HG03103 (cell line): ENCODE data around the gene MRPL39.

Experiments
- ATAC-seq: cut with Tn5 transposase; IDR thresholded peaks from one replicate; pipeline ENCODE4 v1.9.1; 2021; ENCODE audit warnings: low read depth; ENCODE audit not compliant: unreplicated experiment

The MRPL39 gene

DNA sequence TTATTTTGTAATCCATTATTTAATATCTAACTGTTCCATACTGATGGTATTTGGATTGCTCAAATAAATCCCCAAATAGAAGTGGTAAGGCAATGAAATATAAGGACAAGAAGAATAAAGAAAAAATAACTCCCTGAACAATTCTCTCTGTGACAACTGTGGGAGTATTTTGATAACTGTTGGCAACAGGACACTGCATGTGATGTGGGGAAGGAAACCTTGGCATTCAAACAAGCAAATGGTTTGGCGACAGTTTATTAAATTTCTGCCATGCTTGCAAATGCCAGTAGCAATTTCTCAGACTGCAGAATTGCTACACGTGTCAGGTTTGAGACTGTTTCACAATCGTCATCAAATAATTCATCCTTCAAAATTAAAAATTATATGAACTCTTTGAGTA, 8.6 kb upstream of the MRPL39 start:
- ATAC-seq = no peak

DNA sequence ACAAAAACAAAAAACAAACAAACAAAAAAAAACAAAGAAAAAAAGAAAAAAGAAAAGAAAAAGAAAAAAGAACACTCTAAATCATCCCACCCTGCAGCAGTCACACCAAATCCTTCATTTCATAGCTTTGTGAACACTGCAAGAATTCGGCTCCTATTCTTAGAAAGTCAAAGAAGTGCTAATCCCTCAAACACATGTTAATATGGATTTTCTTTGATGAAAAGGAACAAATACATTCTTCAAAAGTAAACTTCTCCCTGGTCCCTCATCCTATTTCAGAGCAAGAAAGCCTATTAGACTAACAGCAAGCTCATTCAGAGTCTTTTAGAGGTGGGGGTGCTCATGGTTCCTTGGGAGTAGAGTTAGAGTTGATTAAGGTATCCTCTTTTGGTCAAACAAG, 7.2 kb upstream of the MRPL39 start:
- ATAC-seq = no peak

DNA sequence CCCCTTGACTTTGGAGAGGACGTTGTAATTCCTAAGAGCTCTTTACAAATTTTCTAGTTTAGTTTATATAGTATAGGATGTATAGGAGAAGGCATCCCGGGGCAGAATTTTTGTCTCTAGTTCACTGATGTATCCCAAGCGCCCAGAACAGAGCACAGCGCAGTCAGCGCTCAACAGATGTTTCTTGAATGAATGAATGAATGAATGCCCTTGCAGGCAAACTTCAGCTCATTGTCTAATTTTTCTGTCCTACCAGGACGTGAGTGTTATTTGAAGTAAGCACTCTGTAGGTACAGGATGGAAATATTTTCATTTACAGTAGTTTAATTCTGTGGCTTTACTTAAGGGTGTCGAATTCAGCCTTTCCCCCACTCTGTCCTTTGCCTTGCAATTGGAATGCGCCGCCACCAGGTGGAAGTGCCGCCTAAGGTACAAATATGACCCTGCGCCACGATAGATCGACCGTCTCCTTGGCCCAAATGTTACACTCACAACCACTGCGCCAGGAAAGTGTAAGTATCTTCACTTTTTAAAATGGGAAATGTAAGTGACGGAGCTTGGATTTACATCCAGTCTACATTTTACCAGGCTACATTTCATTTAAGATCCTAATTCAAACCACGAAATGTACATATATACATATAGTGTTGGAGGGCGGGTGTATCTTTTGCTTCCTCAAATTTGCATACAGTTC, 910 bp upstream of the MRPL39 start:
- ATAC-seq = peak; percentile 69

DNA sequence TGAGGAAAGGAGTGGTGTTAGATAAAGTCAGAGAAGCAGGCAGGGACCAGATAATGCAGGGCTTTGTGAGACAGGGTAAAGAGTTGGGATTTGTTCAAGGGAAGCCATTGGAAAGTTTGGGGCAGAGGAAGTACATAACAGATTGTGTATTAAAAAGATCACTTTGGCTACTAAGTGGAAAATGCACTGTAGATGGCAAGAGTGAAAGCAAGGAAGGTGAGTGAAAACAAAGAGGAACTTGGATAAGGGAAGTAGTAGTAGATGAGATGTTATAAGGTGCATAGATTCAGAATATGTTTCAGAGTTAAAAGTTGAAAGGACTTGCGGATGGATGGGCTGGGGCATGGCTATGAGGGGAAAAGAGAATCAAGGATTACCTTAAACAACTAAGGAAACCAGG, 17.4 kb downstream of the MRPL39 start:
- no peak for ATAC-seq

DNA sequence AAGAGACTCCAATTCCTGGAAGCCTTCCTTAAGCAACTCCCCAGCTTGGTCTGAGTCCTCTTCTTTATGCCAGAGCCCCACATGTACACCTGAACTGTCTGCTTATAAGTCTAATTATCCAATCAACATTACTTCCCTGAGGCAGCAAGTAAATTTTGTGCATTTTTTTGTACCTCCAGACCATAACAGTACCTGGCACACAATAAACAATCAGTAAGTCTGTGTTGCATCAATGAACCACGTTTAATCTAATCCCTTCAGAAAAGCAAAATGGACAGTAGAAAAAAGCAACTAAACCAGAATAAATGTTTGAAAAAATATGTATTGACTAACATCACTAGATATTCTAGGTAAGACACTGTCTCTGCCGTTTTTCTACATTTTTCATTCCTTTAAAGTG, 20.5 kb downstream of the MRPL39 start:
- ATAC-seq = no peak

DNA sequence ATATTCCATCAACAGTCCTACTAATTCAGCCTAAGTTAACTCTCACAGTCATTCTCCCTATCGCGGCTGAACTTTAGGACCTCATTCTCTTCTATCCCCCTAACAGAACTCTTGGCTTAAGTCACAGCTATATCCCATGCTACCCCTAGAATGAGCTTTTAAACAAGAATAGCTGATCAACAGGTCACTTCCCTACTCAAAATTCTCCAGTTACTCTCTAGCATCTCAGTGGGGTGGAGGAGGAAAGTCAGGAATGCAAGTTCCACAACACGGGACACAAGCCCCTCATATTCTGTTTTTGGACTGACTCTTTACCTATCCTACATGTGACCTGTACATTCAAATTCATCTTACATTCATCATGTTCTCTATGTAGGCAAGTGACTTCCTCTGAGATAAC, 21.0 kb downstream of the MRPL39 start:
- no peak for ATAC-seq

DNA sequence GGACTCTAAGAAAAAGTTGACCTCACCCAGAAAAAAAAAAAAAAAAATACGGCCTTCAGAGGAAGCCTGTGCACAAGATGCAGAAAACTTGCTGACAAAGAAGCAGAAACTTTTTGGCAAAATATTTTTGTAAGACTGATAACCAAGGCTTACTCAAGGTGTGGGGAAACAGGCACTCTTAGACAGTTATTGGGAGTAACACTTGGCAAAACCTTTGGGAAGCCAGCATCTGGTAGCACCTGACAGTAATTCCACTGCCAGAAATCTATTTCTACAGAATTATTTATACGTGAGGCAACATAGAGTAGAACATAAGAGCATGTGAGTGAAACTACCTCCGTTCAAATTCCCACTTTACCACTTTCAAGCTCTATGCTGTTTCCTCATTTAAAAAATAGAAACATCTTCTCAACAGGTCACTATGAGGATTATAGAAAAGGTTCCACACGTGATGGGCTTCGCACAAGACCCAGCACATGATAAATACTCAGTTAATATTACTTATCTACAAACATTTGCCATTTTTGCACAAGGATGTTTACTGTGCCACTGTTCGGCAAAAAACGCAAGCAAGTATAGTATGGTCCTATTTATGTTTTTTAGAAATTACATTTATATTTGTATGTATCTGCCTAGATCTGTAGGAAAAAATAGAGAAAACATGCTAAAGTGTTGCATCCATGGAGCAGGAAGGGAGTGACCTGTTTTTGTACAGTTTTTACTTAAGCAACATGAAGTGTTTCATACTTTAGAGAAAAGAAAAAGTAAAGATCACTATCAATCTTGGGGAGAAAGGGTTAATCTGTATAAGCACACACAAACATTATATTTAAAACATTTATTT, 22.2 kb downstream of the MRPL39 start:
- ATAC-seq = no peak

DNA sequence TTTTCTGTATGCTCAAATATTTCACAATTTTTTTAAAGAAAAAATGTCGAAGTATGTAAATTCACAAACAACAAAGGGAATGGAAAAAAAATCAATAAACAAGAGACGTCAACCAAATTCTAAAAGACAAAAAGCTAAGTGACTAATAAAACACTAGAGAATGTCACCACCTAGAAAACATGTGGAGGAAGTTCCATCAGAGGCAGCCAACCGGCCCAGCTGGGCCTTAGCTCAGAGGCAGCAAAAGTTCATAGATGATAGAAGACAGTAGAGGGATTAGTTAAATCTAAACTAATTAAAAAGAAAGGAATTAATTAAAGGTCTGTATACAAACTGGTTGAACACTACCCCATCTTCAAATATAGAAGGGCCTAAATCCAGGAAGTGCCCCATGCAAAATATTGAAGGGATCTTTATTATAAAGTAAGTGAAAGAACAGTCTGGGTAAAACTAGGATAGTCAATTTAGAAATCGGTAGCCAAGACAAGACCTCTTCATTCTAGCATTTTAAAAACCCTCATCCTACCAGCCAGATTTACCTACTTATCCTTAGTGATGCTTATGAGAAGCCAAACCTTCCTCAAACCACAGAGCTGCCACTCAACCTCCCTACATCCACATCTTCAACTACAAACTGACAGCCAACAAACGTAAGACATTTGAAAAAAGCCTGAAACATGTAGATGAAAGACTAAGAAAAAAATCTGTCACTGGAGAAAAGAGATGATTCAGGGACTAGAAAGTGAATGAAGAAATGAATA, 23.7 kb downstream of the MRPL39 start:
- ATAC-seq = no peak

DNA sequence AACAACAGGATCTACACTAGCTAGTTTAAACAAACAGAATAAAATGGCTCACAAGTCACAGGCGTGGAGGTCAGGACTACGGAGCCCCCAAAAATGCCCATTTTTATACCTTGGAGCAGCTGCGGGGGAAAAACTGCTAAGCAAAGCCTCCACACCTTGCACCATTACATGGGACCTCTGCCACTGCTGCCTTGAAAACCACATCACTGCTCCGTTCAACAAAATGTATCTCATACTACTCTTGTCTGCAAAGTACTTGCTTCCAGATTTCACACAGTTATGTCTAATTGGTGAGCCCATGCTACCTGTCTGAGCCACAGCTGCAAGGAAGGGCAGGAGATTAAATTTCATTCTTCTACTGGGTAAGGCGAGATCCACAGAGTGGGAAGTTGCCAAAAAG, 24.4 kb downstream of the MRPL39 start:
- ATAC-seq = no peak

DNA sequence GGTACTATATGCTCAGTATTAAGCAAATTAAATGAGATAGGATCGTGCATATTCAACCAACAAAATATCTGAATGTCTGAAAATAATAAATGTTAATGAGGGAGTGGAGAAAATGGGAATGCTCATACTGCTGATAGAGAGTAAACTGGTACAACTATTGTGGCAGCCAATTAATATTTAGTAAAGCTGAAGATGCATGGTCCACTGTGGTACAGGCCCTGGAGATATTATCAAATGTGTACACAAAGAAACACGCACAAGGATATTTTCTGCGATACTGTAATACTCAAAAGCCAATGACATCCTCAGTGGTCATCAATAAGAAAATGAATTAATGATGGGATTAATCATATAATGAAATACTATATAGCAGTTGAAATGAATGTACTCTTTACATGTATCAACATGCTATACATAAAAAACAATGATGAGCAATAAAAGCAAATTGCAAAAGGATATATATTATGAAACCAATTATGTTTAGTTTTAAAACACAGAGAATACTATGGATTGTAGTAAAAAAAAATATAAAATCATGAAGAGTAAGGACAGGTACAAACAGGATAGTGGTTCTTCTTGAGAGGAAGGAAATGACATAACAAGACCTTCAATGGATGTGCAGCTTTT, 25.0 kb downstream of the MRPL39 start:
- no peak for ATAC-seq

DNA sequence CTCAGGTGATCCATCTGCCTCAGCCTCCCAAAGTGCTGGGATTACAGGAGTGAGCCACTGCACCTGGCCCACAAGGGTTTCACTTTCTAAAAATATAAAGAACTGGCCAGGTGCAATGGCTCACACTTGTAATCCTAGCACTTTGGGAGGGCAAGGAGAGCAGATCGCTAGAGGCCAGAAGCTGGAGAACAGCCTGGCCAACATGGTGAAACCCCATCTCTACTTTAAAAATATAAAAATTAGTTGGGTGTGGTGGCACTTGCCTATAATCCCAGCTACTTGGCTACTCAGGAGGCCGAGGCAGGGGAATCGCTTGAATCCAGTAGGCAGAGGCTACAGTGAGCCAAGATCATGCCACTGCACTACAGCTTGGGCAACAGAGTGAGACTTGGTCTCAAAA, 25.7 kb downstream of the MRPL39 start:
- ATAC-seq = no peak

DNA sequence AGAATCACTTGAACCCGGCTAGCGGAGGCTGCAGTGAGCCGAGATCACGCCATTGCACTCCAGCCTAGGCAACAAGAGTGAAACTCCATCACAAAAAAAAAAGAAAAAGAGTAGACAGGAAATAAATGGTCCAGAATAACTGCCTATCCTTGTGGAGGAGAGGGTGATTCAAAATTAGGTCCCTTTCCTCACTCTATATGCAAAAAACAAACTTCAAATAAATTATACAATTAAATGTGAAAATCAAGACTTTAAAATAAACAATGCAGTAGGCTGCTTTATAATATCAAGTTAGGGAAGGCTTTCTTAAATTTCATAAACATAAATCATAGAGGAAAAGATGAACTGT, 26.4 kb downstream of the MRPL39 start:
- ATAC-seq = no peak

DNA sequence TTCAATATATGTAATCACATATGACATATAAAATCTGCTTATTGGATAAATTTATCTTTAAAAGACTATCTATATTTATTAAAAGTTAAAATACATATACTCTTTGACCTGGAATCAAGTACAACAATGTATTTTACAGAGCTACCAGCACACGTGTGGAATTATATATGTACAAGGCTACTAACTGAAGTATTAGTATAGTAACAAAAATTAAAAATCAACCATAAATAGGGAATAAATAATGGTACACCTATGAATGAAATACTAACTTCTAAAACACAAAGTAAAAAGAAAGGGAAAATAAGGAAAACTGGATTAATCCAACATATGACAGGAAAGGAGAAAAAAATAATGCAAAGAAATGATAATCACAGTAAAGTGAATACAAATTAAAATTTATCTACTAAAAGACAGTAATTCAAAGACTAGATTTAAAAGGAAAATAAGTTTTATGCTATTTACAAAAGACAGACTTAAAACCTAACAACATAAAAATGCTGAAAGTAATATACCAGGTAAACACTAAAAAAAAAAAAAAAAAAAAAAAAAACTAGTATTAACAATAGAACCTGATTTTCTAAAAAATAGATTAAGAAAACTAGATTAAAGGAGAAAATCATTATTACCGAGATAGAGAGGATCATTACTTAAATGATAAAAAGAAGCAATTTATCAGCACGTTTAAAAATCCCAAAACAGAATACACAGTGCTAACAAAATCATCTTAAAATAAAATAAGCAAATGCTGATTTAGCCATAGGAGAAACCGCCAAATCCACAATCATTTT, 27.9 kb downstream of the MRPL39 start:
- ATAC-seq = no peak

DNA sequence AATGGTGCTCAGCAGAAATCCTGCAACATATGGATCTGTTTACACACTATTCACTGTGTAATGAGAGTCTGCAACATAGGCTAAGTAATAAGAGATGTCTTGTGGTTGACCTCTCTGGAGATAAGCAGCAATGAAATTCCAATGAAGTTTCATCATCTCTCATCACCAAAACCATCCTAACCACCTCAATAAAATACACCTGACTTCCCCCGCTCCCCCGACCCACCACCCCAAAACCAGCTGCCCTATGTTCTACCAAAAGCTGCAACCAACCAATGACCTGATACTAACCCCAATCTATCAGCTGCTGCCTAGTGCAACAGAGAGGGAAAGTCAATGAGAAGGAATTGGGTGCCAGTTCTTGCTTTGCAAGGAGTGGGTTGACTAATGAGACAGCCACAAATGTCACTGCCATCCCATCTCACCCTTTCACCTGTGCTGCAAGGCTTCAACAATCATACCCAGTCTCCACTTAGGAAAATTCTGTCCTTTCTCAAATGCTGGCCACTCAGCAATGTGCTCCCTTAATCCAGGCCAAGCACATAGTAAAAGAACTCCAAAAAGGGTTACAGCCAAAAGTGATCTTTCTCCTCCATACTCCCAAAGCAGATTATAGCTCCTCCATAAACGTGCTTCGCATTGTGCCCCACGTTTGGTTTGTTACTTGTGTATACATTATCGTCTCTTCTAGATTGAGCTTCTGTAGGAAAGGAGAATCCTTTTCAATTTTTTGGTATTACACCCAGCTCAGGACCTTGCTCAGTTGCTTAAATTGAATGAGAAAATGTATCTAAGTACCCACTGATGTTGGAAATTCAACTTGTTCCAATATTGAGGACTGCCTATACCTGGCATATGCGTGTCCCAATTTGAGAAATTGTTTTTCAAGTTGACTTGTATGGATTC, 29.0 kb downstream of the MRPL39 start:
- peak; percentile 29 for ATAC-seq

DNA sequence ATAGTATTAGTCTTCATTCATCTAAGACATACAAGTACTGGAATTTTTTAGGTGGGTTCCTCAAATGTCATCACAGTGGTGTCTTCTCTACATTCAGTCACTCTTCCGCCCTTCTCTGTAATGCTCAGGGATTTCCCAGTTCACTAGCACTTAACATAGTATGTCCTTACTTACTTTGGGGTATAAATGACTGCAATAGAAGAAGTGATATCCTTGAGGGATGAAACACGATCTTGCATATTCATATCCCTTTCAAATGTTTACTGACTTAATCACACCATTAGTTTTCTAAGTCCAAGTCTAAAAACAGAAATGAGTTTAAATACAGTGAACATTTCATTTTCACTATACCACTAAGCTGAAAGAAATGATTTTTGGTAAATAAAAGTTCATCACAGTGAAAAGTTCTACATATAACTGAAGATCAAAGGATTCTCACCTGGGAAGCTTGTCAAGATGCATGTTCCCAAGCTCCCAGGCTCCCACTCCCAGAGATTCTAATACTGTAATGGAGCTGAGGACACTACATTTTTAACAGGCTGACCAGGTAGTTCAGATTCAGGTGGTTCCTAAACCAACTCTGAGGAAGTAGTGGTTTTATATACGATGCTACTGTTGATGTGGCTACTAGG, 29.7 kb downstream of the MRPL39 start:
- no peak for ATAC-seq

DNA sequence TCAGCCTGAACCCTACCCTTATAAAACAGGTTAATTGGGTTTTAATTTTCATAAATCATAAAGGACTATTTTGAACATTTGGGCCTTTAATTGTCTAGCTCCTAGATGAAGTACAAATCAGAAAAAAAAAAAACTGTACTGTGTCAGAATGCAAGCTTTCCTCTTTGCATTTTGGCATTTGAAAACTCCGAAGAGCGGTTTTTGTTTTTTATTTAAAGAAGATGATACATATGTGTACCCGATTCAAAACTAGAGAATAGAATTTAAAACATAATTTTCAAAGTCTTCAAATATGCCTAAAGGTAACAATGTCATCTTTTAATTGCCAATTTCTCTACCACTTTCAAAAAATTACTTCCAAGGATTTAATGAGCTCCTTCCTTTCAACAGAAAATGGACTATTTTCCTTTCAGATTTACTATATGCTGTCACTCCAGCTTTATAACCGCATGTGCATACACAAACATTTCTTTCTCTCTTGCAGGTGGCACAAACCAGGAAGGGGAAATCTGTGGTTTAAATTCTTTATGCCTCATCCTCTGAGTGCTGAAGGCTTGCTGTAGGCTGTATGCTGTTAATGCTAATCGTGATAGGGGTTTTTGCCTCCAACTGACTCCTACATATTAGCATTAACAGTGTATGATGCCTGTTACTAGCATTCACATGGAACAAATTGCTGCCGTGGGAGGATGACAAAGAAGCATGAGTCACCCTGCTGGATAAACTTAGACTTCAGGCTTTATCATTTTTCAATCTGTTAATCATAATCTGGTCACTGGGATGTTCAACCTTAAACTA, 33.7 kb downstream of the MRPL39 start:
- no peak for ATAC-seq

DNA sequence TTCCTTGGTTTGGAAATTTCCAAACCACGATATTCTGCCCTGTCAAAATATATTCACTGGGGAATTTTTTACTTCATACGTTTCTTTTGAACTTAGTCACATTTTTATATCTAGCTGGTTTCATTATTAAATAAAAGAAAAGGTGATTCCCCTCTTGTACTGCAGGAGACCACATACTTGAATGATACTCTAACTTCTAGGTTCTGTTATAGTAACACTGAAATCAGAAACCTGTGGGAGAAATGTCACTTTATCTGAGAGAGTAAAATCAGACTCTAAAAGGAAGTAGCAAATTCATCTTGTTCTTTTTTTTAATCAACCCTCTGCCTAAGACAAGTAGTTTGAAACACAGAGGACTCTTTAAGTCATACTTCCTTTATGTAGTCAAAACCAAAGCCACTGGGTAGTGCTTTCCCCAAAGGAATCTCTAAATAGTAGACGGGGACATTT, 34.4 kb downstream of the MRPL39 start:
- peak; percentile 46 for ATAC-seq

DNA sequence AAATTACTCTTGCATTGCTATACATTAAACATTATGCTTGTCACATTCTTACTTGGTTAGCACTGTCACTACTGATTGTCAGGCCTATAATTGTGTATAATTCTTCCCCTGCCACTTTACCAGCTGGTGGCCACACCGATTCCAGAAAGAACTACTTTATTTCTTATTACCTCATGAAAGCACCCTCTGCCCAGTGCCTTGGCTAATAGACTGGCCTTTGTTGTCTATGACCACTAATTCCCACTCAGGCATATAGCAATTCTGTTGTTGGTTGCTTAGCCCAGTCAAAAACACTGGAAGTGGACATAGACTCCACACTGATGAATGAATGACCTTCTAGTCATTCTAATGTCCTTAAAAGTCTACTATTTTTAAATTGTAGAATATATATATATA, 35.6 kb downstream of the MRPL39 start:
- no peak for ATAC-seq
